Mesenchymal stem cell (in vitro differentiated cells and primary cell): Measurements from ENCODE around the gene RNF115.
"Not testable (repeated sequence)": the region's sequence is repeated elsewhere in the genome, so short reads cannot be mapped to it uniquely, and the experiment has no call there.

Experiments
- DNase-seq: peaks from one replicate; pipeline ENCODE4 v3.0.0-alpha.2; 2013
- H2AFZ ChIP-seq: one replicate; pipeline ENCODE4 v1.6.1; 2013; ENCODE audit warnings: low read depth, mild to moderate bottlenecking, control low read depth, inconsistent platforms, low read length, moderate library complexity
- H2AK5ac ChIP-seq: 2 replicates; pipeline ENCODE4 v1.6.1; 2013; ENCODE audit warnings: low read length, moderate library complexity, mild to moderate bottlenecking, inconsistent platforms; ENCODE audit not compliant: severe bottlenecking
- H2BK120ac ChIP-seq: one replicate; pipeline ENCODE4 v1.6.1; 2013; ENCODE audit warnings: low read depth, mild to moderate bottlenecking, inconsistent platforms, low read length, moderate library complexity
- H2BK12ac ChIP-seq, 2 experiments: one replicate each; pipeline ENCODE4 v1.6.1; 2013; ENCODE audit warnings: inconsistent platforms in 2 of 2, low read length in 2 of 2, mild to moderate bottlenecking in 2 of 2, moderate library complexity in 2 of 2, control low read depth in 1 of 2
- H2BK15ac ChIP-seq: one replicate; pipeline ENCODE4 v1.6.1; 2013; ENCODE audit warnings: mild to moderate bottlenecking, low read depth, inconsistent platforms; ENCODE audit not compliant: poor library complexity, severe bottlenecking
- H2BK5ac ChIP-seq: 2 replicates; pipeline ENCODE4 v1.6.1; 2013; ENCODE audit warnings: low read depth, mild to moderate bottlenecking, low read length, control low read depth, inconsistent platforms; ENCODE audit not compliant: poor library complexity, severe bottlenecking
- H3K14ac ChIP-seq, 2 experiments: one replicate each; pipeline ENCODE4 v1.6.1; 2013; ENCODE audit warnings: inconsistent platforms in 2 of 2, low read length in 2 of 2, control low read depth in 1 of 2, mild to moderate bottlenecking in 1 of 2, moderate library complexity in 1 of 2
- H3K18ac ChIP-seq, 2 experiments: one replicate each; pipeline ENCODE4 v1.6.1; 2013; ENCODE audit warnings: inconsistent platforms in 2 of 2, low read length in 2 of 2, control low read depth in 1 of 2, low read depth in 1 of 2, mild to moderate bottlenecking in 1 of 2
- H3K23ac ChIP-seq, 2 experiments: one replicate each; pipeline ENCODE4 v1.6.1; 2013; ENCODE audit warnings: inconsistent platforms in 2 of 2, low read length in 2 of 2, mild to moderate bottlenecking in 2 of 2, moderate library complexity in 2 of 2, control low read depth in 1 of 2
- H3K27ac ChIP-seq: 2 replicates; pipeline ENCODE4 v1.5.1; 2013; ENCODE audit warnings: mild to moderate bottlenecking, moderate library complexity, low read length, control low read depth, inconsistent platforms; ENCODE audit not compliant: poor library complexity, severe bottlenecking
- H3K27me3 ChIP-seq, 2 experiments: 2 replicates each; pipeline versions ENCODE4 v1.6.1 to v1.7.0; 2013; ENCODE audit warnings: low read length in 2 of 2, mild to moderate bottlenecking in 2 of 2, moderate library complexity in 2 of 2, control low read depth in 1 of 2, inconsistent platforms in 1 of 2; ENCODE audit not compliant: control insufficient read depth in 1 of 2, insufficient read depth in 1 of 2
- H3K36me3 ChIP-seq, 2 experiments: 2 replicates each; pipeline versions ENCODE4 v1.6.1 to v1.7.0; 2013; ENCODE audit warnings: low read length in 2 of 2, control low read depth in 1 of 2, inconsistent platforms in 1 of 2, low read depth in 1 of 2, mild to moderate bottlenecking in 1 of 2; ENCODE audit not compliant: insufficient read depth in 2 of 2, control insufficient read depth in 1 of 2
- H3K4ac ChIP-seq, 2 experiments: one replicate each; pipeline ENCODE4 v1.6.1; 2013; ENCODE audit warnings: inconsistent platforms in 2 of 2, low read length in 2 of 2, mild to moderate bottlenecking in 2 of 2, moderate library complexity in 2 of 2, control low read depth in 1 of 2, low read depth in 1 of 2
- H3K4me1 ChIP-seq: 2 replicates; pipeline ENCODE4 v1.6.1; 2013; ENCODE audit warnings: low read depth, low read length, control low read depth; ENCODE audit not compliant: control insufficient read depth, insufficient read depth
- H3K4me2 ChIP-seq: 2 replicates; pipeline ENCODE4 v1.6.1; 2013; ENCODE audit warnings: low read length, mild to moderate bottlenecking, inconsistent platforms; ENCODE audit not compliant: poor library complexity, severe bottlenecking
- H3K4me3 ChIP-seq, 2 experiments: 2 replicates each; pipeline versions ENCODE4 v1.5.1 to v1.7.0; 2013; ENCODE audit warnings: low read length in 2 of 2, mild to moderate bottlenecking in 2 of 2, control low read depth in 1 of 2, low read depth in 1 of 2; ENCODE audit not compliant: insufficient read depth in 1 of 2
- H3K79me1 ChIP-seq: replicated peaks from 2 replicates; pipeline ENCODE4 v1.6.1; 2013; ENCODE audit warnings: mild to moderate bottlenecking, control low read depth, low read length, inconsistent platforms; ENCODE audit not compliant: poor library complexity, severe bottlenecking
- H3K9ac ChIP-seq: 2 replicates; pipeline ENCODE4 v1.7.0; 2013; ENCODE audit warnings: mild to moderate bottlenecking, low read length, moderate library complexity
- H3K9me3 ChIP-seq: 2 replicates; pipeline ENCODE4 v1.7.0; 2013; ENCODE audit warnings: mild to moderate bottlenecking, low read length; ENCODE audit not compliant: control insufficient read depth
- H4K8ac ChIP-seq: one replicate; pipeline ENCODE4 v1.6.1; 2013; ENCODE audit warnings: inconsistent platforms, mild to moderate bottlenecking, low read length, moderate library complexity
- H4K91ac ChIP-seq: one replicate; pipeline ENCODE4 v1.6.1; 2013; ENCODE audit warnings: mild to moderate bottlenecking, low read length, inconsistent platforms
- whole genome bisulfite sequencing: methylation state at CpG from one replicate; pipeline ENCODE4 v1.1.7; 2013; ENCODE audit warnings: mixed read lengths; 5-methylcytosine and 5-hydroxymethylcytosine counted together

The RNF115 gene

DNA sequence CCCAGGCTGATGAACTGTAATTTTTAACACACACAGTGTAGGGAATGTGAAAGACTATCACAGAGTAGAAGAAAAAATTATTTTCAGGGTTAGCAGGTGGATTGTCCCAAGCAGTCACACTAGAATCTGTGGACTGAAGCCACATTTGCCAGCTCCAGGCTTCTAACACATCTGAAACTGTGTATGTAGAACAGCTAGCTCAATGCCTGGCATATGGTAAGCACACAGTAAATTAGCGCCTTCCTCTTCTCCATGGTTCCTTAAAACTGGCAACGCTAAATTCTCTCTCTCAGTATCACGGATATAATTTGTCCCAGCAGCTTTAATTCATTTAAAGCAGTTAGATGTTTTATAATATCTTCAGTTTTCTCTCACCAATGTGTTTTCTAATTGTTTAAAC, 19.1 kb upstream of the RNF115 start:
- H3K79me1 ChIP-seq = peaks cover 2% of the 10 kb centered on the region
- no peak overlapping the region for H2AFZ ChIP-seq
- H3K4me1 ChIP-seq = peaks cover 9% of the 10 kb centered on the region
- no peak overlapping the region for H3K23ac ChIP-seq
- H2AK5ac ChIP-seq = no peak overlapping the region
- H3K4me3 ChIP-seq = no peak overlapping the region
- H2BK12ac ChIP-seq = no peak overlapping the region
- H3K9me3 ChIP-seq = no peaks in the 10 kb centered on the region
- no peak overlapping the region for H3K9ac ChIP-seq
- H3K27ac ChIP-seq = no peak overlapping the region
- WGBS = 100% methylated on average over 1 of the region's 3 CpGs
- H3K14ac ChIP-seq = no peak overlapping the region
- no peak overlapping the region for H4K8ac ChIP-seq
- H2BK15ac ChIP-seq = no peak overlapping the region
- no peak overlapping the region for H4K91ac ChIP-seq
- no peak overlapping the region for H2BK120ac ChIP-seq
- no peaks in the 10 kb centered on the region for H3K27me3 ChIP-seq
- H3K4me2 ChIP-seq = no peak overlapping the region
- no peak overlapping the region for H3K4ac ChIP-seq
- no peak overlapping the region for H3K18ac ChIP-seq
- H3K36me3 ChIP-seq = peaks cover 36 to 68% of the 10 kb centered on the region in 2 experiments
- no peak for DNase-seq
- H2BK5ac ChIP-seq = no peak overlapping the region

DNA sequence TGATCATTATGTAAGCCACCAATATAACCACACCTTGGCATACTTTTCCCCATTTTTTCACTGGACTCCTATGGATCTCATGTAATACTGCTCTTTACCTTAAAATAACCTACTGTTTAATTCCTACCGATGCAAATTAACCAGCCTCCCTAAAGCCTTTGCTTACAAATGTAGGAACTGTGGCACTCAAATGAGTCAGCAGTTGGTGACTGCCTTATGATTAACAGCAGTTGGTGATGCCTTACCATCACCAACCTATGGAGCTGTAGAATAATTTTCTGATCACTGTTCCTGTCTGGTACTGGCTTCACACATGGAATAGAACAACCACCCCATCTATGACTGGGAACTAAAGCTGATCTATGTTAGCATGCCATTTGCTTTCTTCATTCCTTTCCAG, 13.8 kb upstream of the RNF115 start:
- Histone ChIP-seq H2AK5ac (no peak overlapping the region), H4K91ac (no peak overlapping the region), H3K36me3 (peaks cover 50 to 99% of the 10 kb centered on the region in 2 experiments), H2BK15ac (no peak overlapping the region), H2BK12ac (no peak overlapping the region), H2BK120ac (no peak overlapping the region), H3K23ac (no peak overlapping the region), H3K4me2 (no peak overlapping the region), H3K4me1 (no peaks in the 10 kb centered on the region), H3K9ac (no peak overlapping the region), H3K9me3 (no peaks in the 10 kb centered on the region), H3K14ac (no peak overlapping the region), H3K27me3 (no peaks in the 10 kb centered on the region), H3K18ac (no peak overlapping the region), H4K8ac (no peak overlapping the region), H3K79me1 (peaks cover 2% of the 10 kb centered on the region), H2AFZ (no peak overlapping the region), H3K27ac (no peak overlapping the region), H3K4me3 (no peak overlapping the region), H3K4ac (no peak overlapping the region), H2BK5ac (no peak overlapping the region)
- DNase-seq = no peak
- 100% methylated on average over 1 of the region's 1 CpG for WGBS

DNA sequence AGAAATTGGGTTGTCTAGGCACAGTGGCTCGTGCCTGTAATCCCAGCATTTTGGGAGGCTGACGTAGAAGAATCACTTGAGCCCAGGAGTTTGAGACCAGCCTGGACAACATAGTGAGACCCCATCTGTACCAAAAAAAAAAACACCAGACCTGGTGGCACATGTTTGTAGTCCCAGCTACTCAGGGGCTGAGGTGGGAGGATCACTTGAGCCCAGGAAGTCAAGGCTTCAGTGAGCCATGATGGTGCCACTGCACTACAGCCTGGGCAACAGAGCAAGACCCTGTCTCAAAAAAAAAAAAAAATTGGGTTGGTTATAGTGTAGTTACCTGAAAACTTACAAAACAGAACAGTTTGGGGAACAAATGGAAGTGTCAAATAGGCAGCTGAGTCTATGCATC, 6.9 kb upstream of the RNF115 start:
- H3K9me3 ChIP-seq, H3K27me3 ChIP-seq, H3K23ac ChIP-seq, H2BK5ac ChIP-seq, H3K18ac ChIP-seq, H2BK12ac ChIP-seq, H2BK120ac ChIP-seq, H4K91ac ChIP-seq, H3K27ac ChIP-seq, DNase-seq, H2BK15ac ChIP-seq, H3K4ac ChIP-seq, H3K14ac ChIP-seq, H3K4me3 ChIP-seq, H3K9ac ChIP-seq, H2AFZ ChIP-seq, H4K8ac ChIP-seq, H2AK5ac ChIP-seq, H3K4me2 ChIP-seq, H3K4me1 ChIP-seq: not testable (repeated sequence)
- Histone ChIP-seq H3K36me3 (peaks cover 39 to 95% of the 10 kb centered on the region in 2 experiments), H3K79me1 (peaks cover 25% of the 10 kb centered on the region)
- 100% methylated on average over 2 of the region's 2 CpGs for WGBS

DNA sequence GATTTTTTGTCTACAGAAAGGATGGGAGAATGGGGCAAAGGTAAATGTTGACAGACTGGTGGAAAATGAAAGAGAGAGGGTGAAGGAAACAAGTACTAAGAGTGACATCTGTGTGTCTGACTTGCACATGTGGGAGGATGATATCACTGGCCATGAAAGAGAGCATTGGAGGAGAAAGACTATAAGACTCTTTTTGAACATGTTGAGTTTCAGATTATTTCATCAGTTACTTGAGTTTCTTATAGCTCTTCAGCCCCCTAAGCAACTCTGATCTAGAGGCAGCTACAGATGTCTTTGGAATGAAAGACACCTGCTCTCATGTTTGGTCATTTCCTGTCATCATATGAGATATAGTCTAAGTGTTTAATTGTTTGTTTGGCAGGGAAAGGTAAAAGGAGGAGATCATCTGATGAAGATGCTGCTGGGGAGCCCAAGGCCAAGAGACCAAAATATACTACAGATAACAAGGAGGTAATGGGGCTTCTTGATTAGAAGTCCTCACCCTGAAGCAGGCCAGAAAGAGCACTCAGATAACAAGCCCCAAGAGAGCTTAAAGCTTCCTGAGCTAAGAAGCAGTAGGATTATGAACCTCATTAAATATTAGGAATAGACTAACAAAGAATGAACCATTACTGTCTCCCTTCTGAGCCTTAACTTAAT, 4.6 kb upstream of the RNF115 start:
- no peaks in the 10 kb centered on the region for H3K4me1 ChIP-seq
- H3K27me3 ChIP-seq = no peaks in the 10 kb centered on the region
- H2AFZ ChIP-seq = no peak overlapping the region
- H2BK5ac ChIP-seq = no peak overlapping the region
- no peak overlapping the region for H2AK5ac ChIP-seq
- H2BK12ac ChIP-seq = no peak overlapping the region
- no peak overlapping the region for H4K91ac ChIP-seq
- peaks cover 27 to 75% of the 10 kb centered on the region in 2 experiments for H3K36me3 ChIP-seq
- no peak overlapping the region for H3K9ac ChIP-seq
- no peak overlapping the region for H3K14ac ChIP-seq
- no peak overlapping the region for H3K4me2 ChIP-seq
- H3K18ac ChIP-seq = no peak overlapping the region
- H2BK120ac ChIP-seq = no peak overlapping the region
- no peaks in the 10 kb centered on the region for H3K9me3 ChIP-seq
- no peak overlapping the region for H4K8ac ChIP-seq
- H3K4ac ChIP-seq = no peak overlapping the region
- no peak overlapping the region for H3K27ac ChIP-seq
- H3K4me3 ChIP-seq = no peak overlapping the region
- peaks cover 25% of the 10 kb centered on the region for H3K79me1 ChIP-seq
- no peak for DNase-seq
- no peak overlapping the region for H2BK15ac ChIP-seq
- no peak overlapping the region for H3K23ac ChIP-seq
